DOHH2 (cell line): ENCODE measurements around the gene MUTYH.
"Not testable (repeated sequence)": the region's sequence is repeated elsewhere in the genome, so short reads cannot be mapped to it uniquely, and the experiment has no call there.

Source experiments
- H3F3A ChIP-seq: fragments of 200-600 bp; sonication (generic), shearing (Covaris generic); 2 replicates; pipeline ENCODE4 v1.6.0; 2016; ENCODE audit warnings: antibody characterized with exemption, mild to moderate bottlenecking; ENCODE audit not compliant: control insufficient read depth, insufficient read depth
- H3K27ac ChIP-seq: fragments of 200-600 bp; sonication (generic); 2 replicates; pipeline ENCODE4 v1.5.1; 2014; ENCODE audit warnings: low read depth, mild to moderate bottlenecking, low read length, moderate library complexity
- H3K27me3 ChIP-seq: fragments of 200-600 bp; sonication (generic); 2 replicates; pipeline ENCODE4 v1.6.1; 2014; ENCODE audit warnings: mild to moderate bottlenecking, low read length, mixed read lengths; ENCODE audit not compliant: control insufficient read depth
- H3K36me3 ChIP-seq: fragments of 200-600 bp; sonication (generic); 2 replicates; pipeline ENCODE4 v1.6.1; 2014; ENCODE audit warnings: mild to moderate bottlenecking, low read length, moderate library complexity, mixed read lengths; ENCODE audit not compliant: control insufficient read depth
- H3K4me1 ChIP-seq: fragments of 200-600 bp; sonication (generic); 2 replicates; pipeline ENCODE4 v1.6.1; 2014; ENCODE audit warnings: mild to moderate bottlenecking, low read length, mixed read lengths; ENCODE audit not compliant: control insufficient read depth
- H3K4me2 ChIP-seq: fragments of 200-600 bp; sonication (generic); 2 replicates; pipeline ENCODE4 v1.6.0; 2014; ENCODE audit warnings: mild to moderate bottlenecking, low read length, moderate library complexity
- H3K4me3 ChIP-seq: fragments of 200-600 bp; sonication (generic); 2 replicates; pipeline ENCODE4 v1.5.1; 2014; ENCODE audit warnings: mild to moderate bottlenecking, low read length, mixed read lengths
- H3K79me2 ChIP-seq: fragments of 200-600 bp; sonication (generic); 2 replicates; pipeline ENCODE4 v1.6.1; 2014; ENCODE audit warnings: mild to moderate bottlenecking, low read length, mixed read lengths; ENCODE audit not compliant: control insufficient read depth
- H3K9me2 ChIP-seq: fragments of 200-600 bp; sonication (generic); replicated peaks from 2 replicates; pipeline ENCODE4 v1.6.1; 2014; ENCODE audit warnings: mild to moderate bottlenecking, low read length, mixed read lengths; ENCODE audit not compliant: control insufficient read depth
- H3K9me3 ChIP-seq: fragments of 200-600 bp; sonication (generic); 2 replicates; pipeline ENCODE4 v1.6.1; 2014; ENCODE audit warnings: antibody characterized with exemption, low read length, mixed read lengths; ENCODE audit not compliant: control insufficient read depth, insufficient read depth
- H4K20me1 ChIP-seq: fragments of 200-600 bp; sonication (generic); 2 replicates; pipeline ENCODE4 v1.6.0; 2014; ENCODE audit warnings: low read depth, mild to moderate bottlenecking, antibody characterized with exemption, low read length, moderate library complexity; ENCODE audit not compliant: control insufficient read depth, insufficient read depth
- EZH2phosphoT487 ChIP-seq: fragments of 200-600 bp; sonication (generic); IDR thresholded peaks from 2 replicates; pipeline ENCODE4 v1.6.1; 2017; ENCODE audit warnings: borderline replicate concordance, mild to moderate bottlenecking, antibody characterized with exemption, low read length, moderate library complexity, mixed read lengths
- TF ChIP-seq, protein P1 (sequence below): fragments of 200-600 bp; sonication (generic); IDR thresholded peaks from one replicate; pipeline ENCODE4 v1.5.1; 2014; ENCODE audit warnings: antibody characterized with exemption, mild to moderate bottlenecking, low read depth, low read length; ENCODE audit not compliant: poor library complexity, severe bottlenecking

The MUTYH gene

GRCh38 chr1:45291716-45292115 lies 48.5 kb downstream of the MUTYH start:
- Histone ChIP-seq H3K27me3 (no peaks in the 10 kb centered on the region), H3K9me3 (no peaks in the 10 kb centered on the region), H3K4me2 (no peak overlapping the region), H3K9me2 (no peaks in the 10 kb centered on the region), H3K79me2 (no peaks in the 10 kb centered on the region), H3K27ac (no peak overlapping the region), H3K4me3 (no peak overlapping the region), H3F3A (no peaks in the 10 kb centered on the region), H3K36me3 (no peaks in the 10 kb centered on the region), H3K4me1 (no peaks in the 10 kb centered on the region), H4K20me1 (no peaks in the 10 kb centered on the region)
- TF ChIP-seq EZH2phosphoT487 = no peak
- TF ChIP-seq, protein P1, sequence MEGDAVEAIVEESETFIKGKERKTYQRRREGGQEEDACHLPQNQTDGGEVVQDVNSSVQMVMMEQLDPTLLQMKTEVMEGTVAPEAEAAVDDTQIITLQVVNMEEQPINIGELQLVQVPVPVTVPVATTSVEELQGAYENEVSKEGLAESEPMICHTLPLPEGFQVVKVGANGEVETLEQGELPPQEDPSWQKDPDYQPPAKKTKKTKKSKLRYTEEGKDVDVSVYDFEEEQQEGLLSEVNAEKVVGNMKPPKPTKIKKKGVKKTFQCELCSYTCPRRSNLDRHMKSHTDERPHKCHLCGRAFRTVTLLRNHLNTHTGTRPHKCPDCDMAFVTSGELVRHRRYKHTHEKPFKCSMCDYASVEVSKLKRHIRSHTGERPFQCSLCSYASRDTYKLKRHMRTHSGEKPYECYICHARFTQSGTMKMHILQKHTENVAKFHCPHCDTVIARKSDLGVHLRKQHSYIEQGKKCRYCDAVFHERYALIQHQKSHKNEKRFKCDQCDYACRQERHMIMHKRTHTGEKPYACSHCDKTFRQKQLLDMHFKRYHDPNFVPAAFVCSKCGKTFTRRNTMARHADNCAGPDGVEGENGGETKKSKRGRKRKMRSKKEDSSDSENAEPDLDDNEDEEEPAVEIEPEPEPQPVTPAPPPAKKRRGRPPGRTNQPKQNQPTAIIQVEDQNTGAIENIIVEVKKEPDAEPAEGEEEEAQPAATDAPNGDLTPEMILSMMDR = no peak

- H4K20me1 ChIP-seq, H3K79me2 ChIP-seq, H3K36me3 ChIP-seq, H3K4me2 ChIP-seq, H3K27ac ChIP-seq, H3F3A ChIP-seq, H3K9me2 ChIP-seq, H3K4me3 ChIP-seq, H3K4me1 ChIP-seq, H3K27me3 ChIP-seq, H3K9me3 ChIP-seq: not testable (repeated sequence)
These were observed 49.2 kb downstream of the MUTYH start for GRCh38 chr1:45291002-45291401.

DNA sequence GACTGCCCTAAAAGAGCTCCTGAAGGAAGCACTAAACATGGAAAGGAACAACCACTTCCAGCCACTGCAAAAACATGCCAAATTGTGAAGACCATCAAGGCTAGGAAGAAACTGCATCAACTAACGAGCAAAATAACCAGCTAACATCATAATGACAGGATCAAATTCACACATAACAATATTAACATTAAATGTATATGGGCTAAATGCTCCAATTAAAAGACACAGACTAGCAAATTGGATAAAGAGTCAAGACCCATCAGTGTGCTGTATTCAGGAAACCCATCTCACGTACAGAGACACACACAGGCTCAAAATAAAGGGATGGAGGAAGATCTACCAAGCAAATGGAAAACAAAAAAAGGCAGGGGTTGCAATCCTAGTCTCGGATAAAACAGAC lies 53.7 kb downstream of the MUTYH start:
- not testable (repeated sequence) for H3K4me1 ChIP-seq, H3K4me3 ChIP-seq, H3K9me2 ChIP-seq, H3K27ac ChIP-seq, H3K79me2 ChIP-seq, H3K9me3 ChIP-seq, H4K20me1 ChIP-seq, H3K27me3 ChIP-seq, H3K36me3 ChIP-seq, H3K4me2 ChIP-seq, H3F3A ChIP-seq

GRCh38 chr1:45284858-45285257 lies 55.4 kb downstream of the MUTYH start:
- not testable (repeated sequence) for H3K79me2 ChIP-seq, H3K4me2 ChIP-seq, H3F3A ChIP-seq, H3K4me1 ChIP-seq, H4K20me1 ChIP-seq, H3K4me3 ChIP-seq, H3K9me3 ChIP-seq, H3K27me3 ChIP-seq, H3K36me3 ChIP-seq, H3K27ac ChIP-seq, H3K9me2 ChIP-seq

GRCh38 chr1:45282351-45282750 lies 57.9 kb downstream of the MUTYH start:
- TF ChIP-seq, protein P1 = no peak
- no peak for TF ChIP-seq EZH2phosphoT487

More at GRCh38 chr1:45282351-45282750, 57.9 kb downstream of the MUTYH start:
- H3K9me2 ChIP-seq = no peaks in the 10 kb centered on the region
- no peak overlapping the region for H3K27ac ChIP-seq
- no peaks in the 10 kb centered on the region for H3K9me3 ChIP-seq
- H3K4me1 ChIP-seq = no peaks in the 10 kb centered on the region
- no peaks in the 10 kb centered on the region for H3K36me3 ChIP-seq
- H3K79me2 ChIP-seq = no peaks in the 10 kb centered on the region
- H3K4me3 ChIP-seq = no peak overlapping the region
- H3F3A ChIP-seq = no peaks in the 10 kb centered on the region
- no peak overlapping the region for H3K4me2 ChIP-seq
- peaks cover 5% of the 10 kb centered on the region; the same call in 1 of the 2 replicates for H3K27me3 ChIP-seq
- H4K20me1 ChIP-seq = no peaks in the 10 kb centered on the region
